ENCODE data around the gene ABHD3.
"Not testable (repeated sequence)": the region's sequence is repeated elsewhere in the genome, so short reads cannot be mapped to it uniquely, and the experiment has no call there.

ABHD3 gene

GRCh38 chr18:21704603-21705364 lies at the start of gene ABHD3:
Gene ABHD3 (minus strand): TSS chr18:21704774. CDS start chr18:21704665, 109 bp downstream.
- FAIRE-seq: no peak
- DNase-seq (ENCODE audit: low spot score): peak; percentile 72

GRCh38 chr18:21747764-21748693 lies 43.5 kb upstream of the ABHD3 start:
- FAIRE-seq (no peak), DNase-seq (ENCODE audit: low spot score) (no peak)

- FAIRE-seq: no peak
These were observed 42.7 kb upstream of the ABHD3 start for GRCh38 chr18:21747268-21747667.

GRCh38 chr18:21745231-21745630 lies 40.7 kb upstream of the ABHD3 start:
- no peak for FAIRE-seq
- no peak for DNase-seq (ENCODE audit: low spot score)

More at GRCh38 chr18:21747268-21747667, 42.7 kb upstream of the ABHD3 start:
- DNase-seq (ENCODE audit: low spot score): no peak

GRCh38 chr18:21743166-21743832 lies 38.7 kb upstream of the ABHD3 start:
- DNase-seq (ENCODE audit: low spot score) (no peak), FAIRE-seq (no peak)

GRCh38 chr18:21742315-21742687 lies 37.7 kb upstream of the ABHD3 start:
- DNase-seq (ENCODE audit: low spot score): no peak
- FAIRE-seq: no peak

- no peak for DNase-seq (ENCODE audit: low spot score)
- no peak for FAIRE-seq
These were observed 37.2 kb upstream of the ABHD3 start for GRCh38 chr18:21741562-21742314.

- FAIRE-seq: no peak
- no peak for DNase-seq (ENCODE audit: low spot score)
These were observed 36.7 kb upstream of the ABHD3 start for GRCh38 chr18:21741312-21741561.

GRCh38 chr18:21740538-21741311 lies 36.2 kb upstream of the ABHD3 start, which contains the start of gene MIB1:
Gene MIB1 (plus strand): TSS chr18:21740792. CDS start chr18:21741584, 792 bp downstream.
- peak; percentile 84 for FAIRE-seq

GRCh38 chr18:21739604-21740537 lies 35.3 kb upstream of the ABHD3 start:
- FAIRE-seq (no peak), DNase-seq (ENCODE audit: low spot score) (no peak)

More at GRCh38 chr18:21740538-21741311, 36.2 kb upstream of the ABHD3 start, which contains the start of gene MIB1:
- peak; percentile 87 for DNase-seq (ENCODE audit: low spot score)

GRCh38 chr18:21736926-21737325 lies 32.4 kb upstream of the ABHD3 start:
- FAIRE-seq; DNase-seq (ENCODE audit: low spot score): not testable (repeated sequence)

GRCh38 chr18:21735452-21736015 lies 31.0 kb upstream of the ABHD3 start:
- DNase-seq (ENCODE audit: low spot score) (no peak), FAIRE-seq (no peak)

- DNase-seq (ENCODE audit: low spot score) (no peak), FAIRE-seq (no peak)
These were observed 28.4 kb upstream of the ABHD3 start for GRCh38 chr18:21733011-21733410.

- FAIRE-seq (no peak), DNase-seq (ENCODE audit: low spot score) (no peak)
These were observed 23.1 kb upstream of the ABHD3 start for GRCh38 chr18:21727702-21728101.

- DNase-seq (ENCODE audit: low spot score) (no peak), FAIRE-seq (no peak)
These were observed 20.6 kb upstream of the ABHD3 start for GRCh38 chr18:21725201-21725600.

- FAIRE-seq: no peak
These were observed 18.1 kb upstream of the ABHD3 start for GRCh38 chr18:21722687-21723086.

GRCh38 chr18:21714474-21714873 lies 9.9 kb upstream of the ABHD3 start:
- DNase-seq (ENCODE audit: low spot score) (no peak), FAIRE-seq (no peak)

More at GRCh38 chr18:21722687-21723086, 18.1 kb upstream of the ABHD3 start:
- no peak for DNase-seq (ENCODE audit: low spot score)

- not testable (repeated sequence) for DNase-seq (ENCODE audit: low spot score); FAIRE-seq
These were observed 2.6 kb upstream of the ABHD3 start for GRCh38 chr18:21707130-21707529.

GRCh38 chr18:21706386-21706865 lies 1.9 kb upstream of the ABHD3 start:
- no peak for DNase-seq (ENCODE audit: low spot score)
- FAIRE-seq: no peak

Data from RCC 7860 (cell line).